NCI-H748 treated with DMSO at 0.1 percent for 48 hours (cell line): Measurements from ENCODE around the gene LPCAT3.
A peak's percentile ranks its signal among the peaks of the same experiment; 100 is the strongest.

Experiments
- DNase-seq: peaks from one replicate; lab custom pipeline; 2025; lab: John Stamatoyannopoulos, UW

LPCAT3 gene

DNA sequence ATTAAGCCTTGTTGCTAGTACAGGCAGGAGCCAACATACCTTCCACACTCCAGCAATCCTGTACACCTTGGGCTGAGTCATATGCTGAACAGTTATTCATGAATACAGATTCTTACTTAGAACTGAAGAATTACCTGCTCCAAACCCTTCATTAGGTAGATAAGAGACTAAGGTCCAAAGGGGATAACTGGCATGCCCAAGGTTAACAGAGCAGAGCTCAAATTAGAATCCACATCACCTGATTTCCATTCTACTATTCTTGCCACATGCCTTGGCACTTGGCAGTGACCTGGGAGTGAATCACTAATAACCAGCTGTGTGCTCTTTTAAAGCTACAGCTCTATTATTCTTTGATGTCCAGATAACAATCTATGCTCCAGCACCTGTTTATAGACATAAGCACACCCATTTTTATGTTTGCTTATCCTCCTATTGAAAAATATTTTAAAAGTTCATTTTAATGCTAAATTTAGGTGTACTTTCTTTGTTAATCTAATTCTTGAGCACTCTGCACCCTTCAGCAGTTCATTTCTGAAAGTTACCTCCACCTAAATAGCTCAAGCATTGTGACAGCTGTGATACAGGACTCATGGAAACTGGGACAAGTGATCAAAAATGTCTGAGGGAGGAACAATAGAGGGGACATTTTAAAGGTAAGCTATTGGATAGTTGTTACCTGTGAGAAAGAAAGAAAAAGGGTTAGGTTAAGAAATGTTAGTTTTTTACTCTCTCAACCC is 19.4 kb downstream of the LPCAT3 start:
- no peak for DNase-seq

DNA sequence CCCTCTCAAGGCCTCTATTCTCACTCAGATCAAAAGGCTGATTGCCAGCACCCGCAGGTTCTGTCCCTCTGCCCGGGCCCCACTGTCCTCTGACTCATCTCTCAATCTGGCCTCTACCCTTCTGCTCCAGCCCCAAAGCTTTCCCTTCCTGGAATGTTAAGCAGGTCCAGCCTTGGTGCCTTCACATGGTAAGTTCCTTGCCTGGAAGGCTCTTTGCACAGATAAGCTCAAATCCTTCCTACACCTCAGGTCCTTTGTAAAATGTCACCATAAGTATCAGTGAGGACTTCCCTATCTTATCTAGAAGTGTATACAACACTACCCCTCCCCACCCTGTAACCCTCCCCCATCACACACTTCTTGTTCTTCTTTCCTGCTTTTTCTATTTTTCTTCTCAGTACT is 22.2 kb downstream of the LPCAT3 start:
- no peak for DNase-seq

DNA sequence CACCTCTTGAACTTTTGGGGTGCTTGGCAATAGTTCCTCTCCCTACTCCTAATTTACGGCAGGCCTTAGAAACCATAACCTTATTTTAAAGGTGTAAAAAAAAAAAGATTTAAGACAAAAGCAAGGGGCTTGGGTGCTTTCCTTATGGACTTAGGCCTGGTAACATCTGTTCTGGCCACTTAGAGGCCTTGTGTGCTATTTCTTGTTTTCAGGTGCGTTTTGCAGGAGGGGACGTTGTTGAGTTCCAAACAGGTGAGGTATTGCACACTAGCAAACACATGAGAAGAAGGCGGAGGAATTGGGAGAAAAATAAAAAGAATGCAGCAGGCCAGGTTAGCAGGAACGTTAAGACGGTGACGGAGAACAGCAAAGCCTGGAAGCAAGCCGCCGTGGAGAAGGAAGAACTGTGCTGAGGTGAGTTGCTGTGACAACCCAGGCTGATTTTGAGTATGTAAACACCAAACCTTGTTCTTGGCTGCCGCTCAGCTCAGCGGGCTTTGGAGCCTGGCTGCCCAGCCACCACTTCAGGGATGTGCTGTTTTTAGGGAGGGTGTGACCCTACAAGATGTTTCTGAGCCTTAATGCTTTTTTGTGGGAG is 30.2 kb downstream of the LPCAT3 start:
- no peak for DNase-seq

DNA sequence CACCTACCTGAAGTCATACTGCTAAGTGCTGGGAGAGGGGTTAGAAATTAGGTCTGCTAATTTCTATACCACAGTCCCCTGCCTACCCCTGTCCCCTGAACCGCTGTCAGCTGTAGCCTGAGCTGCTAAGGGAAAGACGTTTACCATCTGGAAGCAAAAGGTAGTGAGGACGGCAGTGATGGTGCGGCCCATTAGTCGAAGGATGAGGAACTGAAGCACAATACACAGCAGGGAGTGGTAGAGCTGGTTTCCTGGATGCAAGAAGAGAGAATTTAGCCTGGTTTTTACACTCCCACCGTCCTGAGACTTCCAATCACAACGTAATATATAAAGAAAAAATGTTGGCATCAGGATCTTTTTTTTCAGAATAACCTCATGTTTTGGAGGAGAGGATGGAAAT is 35.7 kb downstream of the LPCAT3 start:
- no peak for DNase-seq

DNA sequence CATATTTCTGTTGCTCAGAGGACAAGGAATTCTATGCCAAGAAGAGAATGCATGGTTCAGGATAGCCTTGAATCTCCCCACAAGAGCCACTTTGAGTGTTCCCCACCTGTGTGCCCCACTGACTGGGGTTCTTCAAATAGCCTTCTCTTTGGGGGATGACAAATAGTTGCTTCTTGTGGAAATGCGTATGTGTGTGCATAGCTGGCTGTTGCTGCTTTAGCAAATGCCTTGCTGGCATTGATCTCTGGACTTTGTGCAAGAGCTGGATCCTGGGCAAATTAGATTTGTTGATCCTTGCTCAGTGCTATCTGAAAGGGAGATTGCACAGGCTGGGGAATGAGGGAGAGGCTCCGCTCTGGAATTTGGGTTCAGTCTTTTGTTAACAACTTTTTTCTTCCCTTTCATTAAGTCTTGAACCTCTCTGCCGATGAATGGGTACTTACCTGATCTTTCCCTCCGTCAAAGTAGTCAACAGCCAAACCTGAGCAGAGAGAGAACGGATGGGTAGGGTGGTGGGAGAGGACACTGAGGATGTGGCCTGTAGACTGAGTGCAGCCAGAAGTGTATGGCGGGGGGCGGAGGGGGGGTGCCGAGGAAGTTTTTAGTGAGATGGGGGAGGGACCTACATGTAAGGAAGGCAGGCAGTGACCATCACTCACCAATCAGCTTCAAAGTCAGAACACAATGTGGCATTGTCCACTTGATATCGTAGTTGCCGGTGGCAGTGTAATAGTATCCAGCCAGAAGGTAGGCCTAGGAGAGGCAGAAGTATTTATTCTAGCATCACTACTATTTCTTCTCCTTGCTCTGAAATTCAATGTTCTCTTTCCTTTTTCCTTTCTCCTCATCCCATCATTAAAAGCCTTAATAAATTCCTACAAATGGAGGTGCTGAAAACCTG is 36.9 kb downstream of the LPCAT3 start:
- no peak for DNase-seq

DNA sequence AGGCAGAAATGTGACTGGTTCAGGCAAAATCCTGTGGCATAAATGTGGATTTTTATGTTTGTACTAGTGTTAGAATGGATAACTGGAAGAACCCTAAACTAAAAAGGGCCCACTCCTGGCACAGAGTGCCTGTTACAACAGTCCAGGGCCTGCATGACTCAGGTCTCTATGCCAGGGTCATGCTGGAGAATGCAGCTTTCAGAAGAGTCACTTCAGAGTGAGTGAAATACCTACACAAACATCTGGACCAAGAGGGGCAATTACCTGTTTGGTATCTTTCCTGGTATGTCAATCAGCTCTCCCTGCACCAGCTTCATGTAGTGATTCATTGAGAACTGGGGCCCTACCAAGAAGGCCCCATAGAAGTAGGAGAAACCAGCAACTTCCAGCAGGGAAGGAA is 37.5 kb downstream of the LPCAT3 start:
- DNase-seq = no peak

DNA sequence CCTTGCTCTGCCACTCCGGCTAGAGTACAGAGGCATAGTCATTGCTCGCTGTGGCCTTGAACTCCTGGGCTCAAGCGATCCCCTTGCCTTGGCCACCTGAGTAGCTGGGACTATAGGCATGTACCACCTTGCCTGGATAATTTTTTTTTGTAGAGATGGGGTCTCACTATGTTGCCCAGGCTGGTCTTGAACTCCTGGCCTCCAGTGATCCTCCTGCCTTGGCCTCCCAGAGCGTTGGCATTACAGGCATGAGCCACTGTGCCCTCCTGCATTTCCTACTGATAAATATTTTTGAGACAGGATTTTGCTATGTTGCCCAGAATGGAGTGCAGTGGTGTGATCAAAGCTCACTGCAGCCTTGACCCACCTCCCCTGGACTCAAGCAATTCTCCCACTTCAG is 38.2 kb downstream of the LPCAT3 start:
- DNase-seq = no peak

DNA sequence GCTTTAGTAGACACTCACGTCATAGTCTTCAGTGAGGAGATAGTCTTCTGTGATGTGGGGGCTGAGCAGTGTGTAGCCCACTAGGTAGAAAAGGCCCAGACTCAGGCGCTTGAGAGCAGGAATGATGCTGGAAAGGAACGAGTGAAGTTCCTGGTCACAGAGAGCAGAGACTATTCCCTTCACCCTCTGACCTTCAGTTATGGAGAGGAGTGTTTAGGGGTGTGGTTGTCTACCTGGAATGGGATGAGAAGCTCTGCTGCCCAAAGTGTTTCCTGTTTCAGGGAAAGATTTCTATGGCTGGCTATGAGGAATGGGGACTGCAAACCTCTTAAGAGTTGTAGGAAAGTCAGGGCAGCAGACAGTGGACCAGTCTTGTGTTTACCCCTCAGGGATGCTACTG is 38.8 kb downstream of the LPCAT3 start:
- DNase-seq = no peak

DNA sequence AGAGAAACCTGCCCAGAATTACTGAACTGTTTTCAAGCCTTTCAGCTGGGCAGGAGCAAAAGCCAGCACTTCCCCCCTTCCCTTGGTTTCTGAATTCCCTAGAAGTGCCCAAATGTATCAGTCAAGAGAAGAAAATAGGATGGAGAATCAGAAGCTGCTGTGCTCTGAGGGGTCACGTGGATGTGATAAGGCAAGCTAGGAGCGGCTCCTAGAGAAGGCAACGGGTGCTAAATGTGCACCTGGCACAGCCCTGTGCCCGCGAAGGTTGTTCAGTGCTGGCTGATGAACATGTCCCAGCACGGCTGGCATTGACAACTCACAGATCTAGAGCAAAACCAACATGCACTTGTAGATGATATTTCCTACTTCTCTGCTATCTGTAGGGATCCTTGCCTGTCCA is 39.3 kb downstream of the LPCAT3 start:
- no peak for DNase-seq

DNA sequence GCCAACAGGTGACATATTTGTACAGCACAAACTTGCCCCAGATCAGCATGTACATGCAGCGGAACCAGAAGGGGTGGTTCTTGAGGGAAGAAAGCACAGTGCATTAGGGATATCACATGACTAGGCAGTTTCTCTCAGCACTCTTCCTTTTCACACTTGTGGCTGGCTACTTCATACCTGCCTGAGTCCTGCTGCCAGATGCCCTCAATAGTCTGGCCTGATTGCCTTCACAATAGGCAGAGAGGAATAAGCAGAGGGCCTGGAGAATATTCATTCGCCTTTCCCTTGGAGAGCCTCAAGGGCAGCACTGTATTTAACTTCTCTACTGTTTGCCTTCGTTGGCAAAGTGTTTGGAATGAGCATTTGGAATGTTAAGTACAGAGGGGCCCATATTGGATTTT is 39.7 kb downstream of the LPCAT3 start:
- DNase-seq = no peak

DNA sequence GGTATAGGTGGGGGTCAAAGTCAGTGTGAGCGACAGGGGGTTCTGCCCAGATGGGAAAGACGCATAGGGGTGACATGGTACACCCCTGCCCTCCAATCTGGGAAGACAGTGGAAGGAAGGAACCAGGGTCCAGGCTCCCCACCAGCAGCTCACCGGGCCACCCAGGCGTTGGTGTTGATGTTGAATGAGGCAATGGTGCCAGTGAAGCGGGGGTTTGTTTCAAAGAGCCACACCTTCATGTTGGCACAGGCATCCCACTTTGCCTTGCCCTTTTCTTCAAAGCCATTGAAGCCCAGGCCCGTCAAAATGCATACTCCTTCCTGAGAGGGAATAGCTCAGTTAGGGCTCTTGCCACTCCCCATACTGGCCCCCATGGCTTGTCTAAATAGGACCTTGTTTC is 40.1 kb downstream of the LPCAT3 start:
- no peak for DNase-seq

DNA sequence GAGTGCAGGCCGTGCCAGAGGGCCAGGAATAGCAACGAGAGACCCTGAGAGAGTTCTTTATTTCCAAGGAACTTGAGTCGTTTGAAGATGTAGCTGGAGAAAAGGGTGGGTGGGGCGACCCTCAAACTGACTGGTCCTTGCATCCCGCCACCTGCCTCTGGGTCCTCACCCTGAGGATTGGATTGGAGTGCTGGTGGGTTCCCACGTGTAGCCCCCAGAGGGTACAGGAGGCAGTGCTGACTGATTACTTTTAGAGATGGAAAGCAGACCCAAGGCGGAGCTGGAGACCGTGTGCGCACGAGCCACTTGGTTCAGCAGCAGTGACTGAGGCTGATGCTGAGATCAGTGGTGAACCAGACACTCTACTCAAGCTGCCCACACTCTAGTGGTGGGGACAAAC is 40.6 kb downstream of the LPCAT3 start:
- DNase-seq = no peak

DNA sequence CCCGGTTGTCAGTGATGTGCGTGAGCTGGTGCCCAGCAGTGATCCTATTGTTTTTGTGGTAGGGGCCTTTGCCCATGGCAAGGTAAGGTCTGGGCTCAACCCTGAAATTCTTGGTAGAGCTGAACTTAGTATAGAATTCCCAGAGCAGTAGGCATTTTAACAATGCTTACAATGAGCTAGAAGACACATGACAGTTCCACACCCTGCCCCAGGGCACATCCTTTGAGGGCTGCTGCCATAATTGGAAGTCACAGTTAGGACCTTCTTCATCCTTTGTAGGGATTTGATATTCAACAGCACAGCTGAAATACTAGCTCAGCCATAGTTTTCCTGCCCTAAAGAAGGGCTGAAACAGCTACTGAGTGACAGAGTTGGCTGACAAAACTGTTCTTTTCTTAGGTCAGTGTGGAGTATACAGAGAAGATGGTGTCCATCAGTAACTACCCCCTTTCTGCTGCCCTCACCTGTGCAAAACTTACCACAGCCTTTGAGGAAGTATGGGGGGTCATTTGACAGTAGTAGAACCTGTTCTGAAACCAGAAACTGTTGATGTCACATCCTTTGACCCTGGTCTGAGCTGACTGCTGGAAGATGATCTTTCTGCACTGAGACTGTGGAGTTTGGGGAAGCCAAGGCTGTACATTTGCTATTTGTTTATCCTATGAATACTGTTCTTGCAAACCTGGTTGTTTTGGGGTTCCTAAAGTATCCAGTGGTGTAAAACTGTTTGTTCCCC is 42.8 kb downstream of the LPCAT3 start:
- no peak for DNase-seq

DNA sequence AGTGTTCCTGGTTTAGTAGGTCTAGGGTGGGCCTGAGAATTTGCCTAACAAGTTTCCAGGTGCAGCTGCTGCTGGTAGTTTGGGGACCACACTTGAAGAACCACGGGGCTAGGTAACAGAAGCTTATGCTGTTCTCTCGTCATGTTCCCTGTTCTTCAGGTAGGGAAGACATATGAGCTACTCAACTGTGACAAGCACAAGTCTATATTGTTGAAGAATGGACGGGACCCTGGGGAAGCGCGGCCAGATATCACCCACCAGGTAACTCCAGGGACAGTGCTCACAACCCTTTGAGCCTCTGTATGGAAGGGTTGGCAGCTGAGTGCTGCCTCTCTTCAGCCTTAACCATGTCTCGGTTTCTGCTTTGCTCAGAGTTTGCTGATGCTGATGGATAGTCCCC is 44.1 kb downstream of the LPCAT3 start:
- no peak for DNase-seq

DNA sequence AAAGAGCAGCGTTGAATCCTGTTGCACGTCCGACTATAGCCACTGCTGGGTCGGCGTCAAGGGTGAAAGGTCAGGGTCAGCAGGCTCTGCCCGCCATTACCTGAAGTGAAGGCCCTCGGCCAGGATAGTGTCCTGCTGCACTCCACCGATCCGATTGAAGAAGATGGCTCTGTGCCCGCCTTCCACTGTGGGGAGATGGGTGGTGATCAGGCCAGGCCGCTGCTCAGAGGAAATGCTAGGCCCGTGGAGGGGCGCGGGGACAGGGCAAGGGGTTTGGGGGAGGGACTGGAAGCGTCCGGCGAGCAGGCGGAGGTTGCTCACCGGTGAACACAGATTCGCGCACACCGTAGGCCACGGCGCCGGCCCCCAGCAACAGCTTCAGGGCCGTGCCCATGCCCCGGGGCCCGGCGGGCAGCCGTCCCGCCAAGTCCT is 48.2 kb downstream of the LPCAT3 start:
- DNase-seq = no peak

DNA sequence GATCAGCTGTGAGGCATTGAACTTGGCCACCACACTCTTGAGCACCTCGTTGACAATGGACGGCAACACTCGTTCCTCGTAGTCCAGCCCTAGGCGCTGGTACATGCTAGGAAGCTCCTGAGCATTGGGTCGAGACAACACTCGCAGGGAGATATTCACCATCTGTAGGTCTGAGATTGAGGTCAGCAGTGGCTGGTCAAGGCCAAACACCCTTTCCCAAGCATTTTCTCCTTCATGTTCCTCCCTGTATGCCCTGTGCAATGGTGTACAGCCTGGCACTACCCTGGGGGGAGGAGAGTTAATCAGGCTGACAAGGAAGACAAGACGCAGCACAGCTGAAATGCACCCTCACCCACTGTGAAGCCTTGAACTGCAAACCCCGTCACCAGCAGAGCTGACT is 49.9 kb downstream of the LPCAT3 start:
- DNase-seq = no peak

DNA sequence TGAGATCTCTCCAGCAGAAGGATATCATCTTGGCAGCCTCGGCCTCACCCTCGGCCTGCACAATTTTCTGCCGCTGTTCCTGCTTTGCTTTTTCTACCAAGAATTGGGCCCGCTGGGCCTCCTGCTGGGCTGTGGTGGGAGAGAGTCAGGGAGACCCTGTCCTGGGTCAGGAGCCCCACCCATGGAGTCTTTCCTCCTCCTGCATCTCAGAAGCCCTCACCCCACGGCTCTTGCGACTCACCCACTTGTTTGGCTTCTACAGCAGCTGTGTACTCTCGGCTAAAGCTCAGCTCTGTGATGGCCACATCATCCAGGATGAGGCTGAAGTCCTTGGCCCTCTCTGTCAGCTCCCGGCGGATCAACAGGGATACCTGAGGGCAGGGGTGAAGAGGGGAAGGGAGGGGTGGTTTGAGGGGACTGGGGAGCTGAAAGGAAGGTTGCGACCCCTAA is 50.6 kb downstream of the LPCAT3 start:
- DNase-seq = no peak

DNA sequence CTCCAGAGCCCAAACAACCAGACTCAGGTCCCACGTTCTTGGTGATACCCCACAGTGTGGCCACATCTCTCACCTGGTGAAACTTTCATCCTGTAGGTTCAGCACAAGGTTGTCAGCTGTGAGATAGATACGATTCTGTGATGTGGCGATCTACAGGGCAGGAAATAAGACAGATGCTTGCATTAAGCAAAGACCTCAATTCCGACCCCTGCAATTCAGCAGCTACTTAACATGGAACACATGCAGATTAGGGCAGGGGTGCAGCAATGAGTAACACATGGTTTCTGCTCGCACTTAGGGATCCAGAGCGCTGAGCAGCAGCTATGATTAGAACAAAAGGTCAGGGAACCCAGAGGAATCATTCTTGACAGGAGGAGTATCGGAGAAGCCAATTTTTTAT is 51.9 kb downstream of the LPCAT3 start:
- no peak for DNase-seq

DNA sequence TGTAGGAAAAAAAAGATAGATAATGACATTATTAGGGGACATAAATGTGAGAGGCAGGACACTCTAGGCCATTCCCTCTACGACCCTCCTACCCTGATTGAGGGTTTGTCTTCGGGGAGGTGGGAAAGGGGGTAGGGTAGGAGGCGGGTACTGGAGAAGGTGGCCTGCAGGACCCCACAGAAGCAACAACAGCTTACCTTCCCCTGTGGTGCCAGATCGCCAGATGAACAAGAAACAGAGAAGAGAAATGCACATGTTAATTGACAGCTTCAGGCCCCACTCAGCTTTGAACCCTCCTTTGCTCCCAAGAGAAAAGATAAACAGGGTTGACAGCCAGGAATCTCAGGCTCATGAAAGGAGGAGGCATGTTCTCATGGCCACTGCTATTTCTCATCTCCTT is 52.6 kb downstream of the LPCAT3 start:
- DNase-seq = no peak

DNA sequence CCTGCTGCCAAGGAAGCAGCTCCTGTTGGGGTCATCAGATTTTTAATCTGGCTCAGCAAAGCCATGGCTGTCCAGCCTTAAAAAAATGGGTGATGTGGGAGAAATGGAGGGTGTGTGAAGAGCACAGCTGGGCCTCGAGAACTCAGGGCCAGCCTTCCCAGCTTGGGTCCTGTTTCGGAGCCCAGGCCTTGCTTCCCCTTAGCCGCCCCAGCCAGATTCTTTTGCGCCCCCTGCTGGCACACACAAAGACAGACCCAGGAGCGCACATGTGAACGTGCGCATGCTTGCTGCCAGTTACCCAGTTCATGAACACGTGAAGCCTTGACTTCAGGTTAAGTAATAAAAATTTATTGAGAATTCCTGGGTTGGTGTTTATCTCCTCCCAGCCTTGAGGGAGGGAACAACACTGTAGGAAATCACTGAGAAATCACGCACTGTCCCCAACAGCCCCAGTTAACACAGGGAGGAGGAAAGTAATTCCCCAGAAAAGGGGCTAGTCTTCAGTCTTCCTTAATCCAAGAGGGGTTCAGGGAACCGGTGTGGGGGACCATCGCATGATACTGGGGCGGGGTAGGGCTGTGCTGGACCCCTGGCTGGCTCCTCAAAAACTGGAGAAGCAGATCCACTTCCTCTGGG is 53.1 kb downstream of the LPCAT3 start:
- DNase-seq = peak; percentile 55

DNA sequence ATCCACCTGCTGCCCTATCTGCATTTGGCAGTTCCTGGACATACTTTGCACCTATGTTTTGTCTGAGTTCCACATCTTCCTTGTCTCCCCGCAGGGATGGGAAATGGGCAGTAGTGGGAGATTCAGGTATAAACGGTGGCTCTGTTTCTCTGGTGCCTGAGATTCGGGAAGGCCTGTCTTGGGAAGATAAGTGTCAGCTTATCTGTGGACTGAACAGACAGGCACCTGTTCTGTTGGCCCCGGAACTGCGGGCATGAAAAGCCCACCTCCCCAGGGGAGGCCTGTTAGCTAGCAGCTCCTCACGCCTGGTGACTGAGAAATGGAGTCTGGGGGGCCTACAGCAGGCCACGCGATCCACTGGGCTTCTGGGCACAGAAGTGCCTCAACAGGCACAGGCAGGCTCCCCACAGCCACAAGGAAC is 53.7 kb downstream of the LPCAT3 start:
- DNase-seq = no peak
